SK-N-MC (cell line): ENCODE data around the gene DBP.

Experiments
- EZH2 ChIP-seq: fragments of 200-600 bp; sonication (generic); IDR thresholded peaks from one replicate; pipeline ENCODE4 v1.6.1; 2017; ENCODE audit warnings: antibody characterized with exemption
- POLR2AphosphoS5 ChIP-seq: IDR thresholded peaks from 2 replicates; pipeline ENCODE4 v1.6.1; 2012; ENCODE audit warnings: mild to moderate bottlenecking, low read depth, low read length, borderline replicate concordance

- TF ChIP-seq POLR2AphosphoS5 (no peak), EZH2 (no peak)
Measured at GRCh38 chr19:48646722-48647216, 9.6 kb upstream of the DBP start.
